NT2/D1 (cell line): ENCODE data around the gene CHST1.

Experiments used
- DNase-seq: peaks from one replicate; pipeline ENCODE4 v3.0.0-alpha.2; 2011; ENCODE audit warnings: low read depth, low spot score
- H3K27me3 ChIP-seq: 2 replicates; pipeline ENCODE4 v1.6.0; 2011; ENCODE audit warnings: mild to moderate bottlenecking; ENCODE audit not compliant: insufficient read length, insufficient read depth
- H3K36me3 ChIP-seq: 2 replicates; pipeline ENCODE4 v1.6.1; 2011; ENCODE audit warnings: mild to moderate bottlenecking, low read length, mixed read lengths; ENCODE audit not compliant: insufficient read depth, insufficient read length
- H3K4me1 ChIP-seq: 2 replicates; pipeline ENCODE4 v1.5.1; 2011; ENCODE audit not compliant: insufficient read depth, insufficient read length
- H3K4me3 ChIP-seq: 2 replicates; pipeline ENCODE4 v1.5.1; 2011; ENCODE audit warnings: low read depth; ENCODE audit not compliant: insufficient read length
- H3K9ac ChIP-seq: 2 replicates; pipeline ENCODE4 v1.6.0; 2011; ENCODE audit warnings: low read depth; ENCODE audit not compliant: insufficient read length
- H3K9me3 ChIP-seq: 2 replicates; pipeline ENCODE4 v1.5.1; 2011; ENCODE audit warnings: mild to moderate bottlenecking, low read length; ENCODE audit not compliant: insufficient read depth
- SUZ12 ChIP-seq: IDR thresholded peaks from 2 replicates; pipeline ENCODE4 v1.6.1; 2011; ENCODE audit not compliant: insufficient read length, insufficient read depth; ENCODE audit errors: extremely low read depth
- YY1 ChIP-seq: IDR thresholded peaks from 2 replicates; pipeline ENCODE4 v1.6.1; 2011; ENCODE audit not compliant: insufficient read length, insufficient read depth
- ZNF274 ChIP-seq: IDR thresholded peaks from 2 replicates; pipeline ENCODE4 v1.6.1; 2011; ENCODE audit warnings: mild to moderate bottlenecking, low read depth, low read length

Gene CHST1

DNA sequence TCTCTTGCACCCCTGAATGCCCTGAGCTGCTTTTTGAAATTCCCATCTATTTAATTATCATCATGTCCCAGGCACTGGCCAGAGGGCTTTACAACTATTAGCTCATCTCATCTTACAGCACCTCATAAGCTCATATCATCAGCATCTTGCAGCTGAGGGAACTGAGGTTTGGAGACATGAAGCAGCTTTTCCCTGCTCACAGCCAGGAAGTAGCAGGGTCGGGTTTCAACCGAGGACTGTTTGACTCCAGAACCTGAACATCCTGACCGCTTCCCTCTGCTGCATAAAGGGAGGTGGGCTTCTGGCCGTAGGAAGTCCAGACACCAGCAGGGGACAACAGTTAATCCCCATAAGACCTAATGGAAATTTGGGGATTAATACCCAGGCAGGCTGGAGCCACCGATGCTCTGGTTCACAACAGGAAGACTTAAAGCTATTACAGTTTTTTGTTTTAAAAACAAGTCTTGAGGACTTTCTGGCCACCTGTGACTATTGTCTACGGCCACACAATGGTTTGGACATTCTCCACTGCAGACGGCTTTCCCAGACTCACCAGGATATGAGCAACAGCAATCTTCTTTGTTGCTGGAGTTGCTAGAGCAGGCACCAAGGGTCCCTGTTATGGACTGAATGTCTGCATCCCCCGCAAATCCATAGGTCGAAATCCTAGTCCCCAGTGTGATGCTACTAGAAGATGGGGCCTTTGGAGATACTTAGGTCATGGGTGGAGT is 47.4 kb downstream of the CHST1 start:
- H3K9me3 ChIP-seq: peaks cover 30% of the 10 kb centered on the region
- TF ChIP-seq SUZ12 (no peak), YY1 (no peak), ZNF274 (no peak)
- peak; percentile 36 for DNase-seq

DNA sequence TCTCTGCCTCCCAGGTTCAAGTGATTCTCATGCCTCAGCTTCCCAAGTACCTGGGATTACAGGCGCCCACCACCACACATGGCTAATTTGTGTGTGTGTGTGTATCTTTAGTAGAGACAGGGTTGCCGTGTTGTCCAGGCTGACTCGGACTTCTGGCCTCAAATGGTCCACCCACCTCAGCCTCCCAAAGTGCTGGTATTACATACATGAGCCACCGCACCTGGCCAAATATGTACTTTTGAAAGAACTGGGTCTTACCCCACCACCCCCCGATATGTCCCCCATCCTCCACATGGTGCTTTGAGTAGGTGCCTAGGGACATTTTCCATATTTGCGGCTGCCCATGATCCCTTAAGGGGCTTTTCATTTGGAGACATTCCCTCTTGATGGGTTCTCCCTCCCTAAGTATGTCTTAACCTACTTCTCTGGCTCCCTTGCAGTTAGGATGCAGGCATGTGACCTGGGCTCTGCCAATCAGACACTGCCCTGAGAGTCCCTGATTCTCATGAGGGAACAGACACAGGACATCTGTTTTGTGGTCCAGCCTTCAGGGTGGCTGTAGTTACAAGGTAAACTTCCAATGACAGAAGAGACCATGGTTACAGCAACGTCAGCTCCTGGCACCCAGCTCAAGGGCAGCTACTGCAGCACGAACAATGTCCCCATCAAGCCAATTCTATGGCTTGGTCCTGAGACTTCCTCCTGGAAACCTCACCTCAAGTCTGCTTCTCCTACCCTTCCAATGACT is 48.4 kb downstream of the CHST1 start:
- H3K27me3 ChIP-seq: no peaks in the 10 kb centered on the region
- no peak for DNase-seq
- no peak for TF ChIP-seq SUZ12
- TF ChIP-seq YY1: no peak
- no peak for TF ChIP-seq ZNF274
- H3K9ac ChIP-seq: no peak overlapping the region
- H3K4me1 ChIP-seq: no peaks in the 10 kb centered on the region
- H3K36me3 ChIP-seq: no peaks in the 10 kb centered on the region
- H3K4me3 ChIP-seq: no peak overlapping the region
- H3K9me3 ChIP-seq: peaks cover 23% of the 10 kb centered on the region

More for the DNA sequence above, 47.4 kb downstream of the CHST1 start:
- H3K27me3 ChIP-seq: no peaks in the 10 kb centered on the region
- no peak overlapping the region for H3K4me3 ChIP-seq
- no peaks in the 10 kb centered on the region for H3K4me1 ChIP-seq
- H3K9ac ChIP-seq: no peak overlapping the region
- no peaks in the 10 kb centered on the region for H3K36me3 ChIP-seq

DNA sequence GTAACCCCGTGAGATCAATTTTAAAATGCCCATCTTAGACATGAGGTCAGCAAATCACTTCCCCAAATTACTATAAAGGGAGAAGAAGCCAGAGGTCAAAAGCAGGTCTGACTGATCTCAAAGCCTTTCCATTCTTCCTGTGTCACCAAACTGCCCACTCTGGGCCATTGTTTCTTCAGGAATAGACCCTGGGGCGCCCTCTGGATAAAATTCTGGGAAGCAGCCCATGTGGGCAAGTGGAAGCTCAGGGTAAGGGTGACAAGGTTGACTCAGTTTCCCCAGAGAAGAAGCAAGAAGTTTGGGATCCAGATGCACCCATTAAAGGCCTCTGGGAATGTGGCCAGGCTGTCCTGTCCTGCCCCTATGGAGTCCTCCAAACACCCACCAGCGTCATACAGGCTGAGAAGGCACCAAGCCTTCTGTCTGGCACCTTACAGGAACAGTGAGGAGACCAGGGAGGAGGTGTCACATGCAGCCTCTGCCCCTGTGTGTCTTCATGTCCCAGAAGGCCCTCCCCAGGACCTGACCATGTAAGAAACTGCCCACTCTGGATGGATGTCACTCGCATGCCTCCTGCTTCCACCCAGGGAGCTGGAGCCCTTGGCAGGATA is 50.1 kb downstream of the CHST1 start:
- Histone ChIP-seq H3K27me3 (no peaks in the 10 kb centered on the region), H3K4me3 (no peak overlapping the region), H3K4me1 (no peaks in the 10 kb centered on the region), H3K36me3 (no peaks in the 10 kb centered on the region), H3K9ac (no peak overlapping the region), H3K9me3 (peaks cover 6% of the 10 kb centered on the region)
- DNase-seq: no peak
- no peak for TF ChIP-seq SUZ12
- TF ChIP-seq ZNF274: no peak
- TF ChIP-seq YY1: no peak

DNA sequence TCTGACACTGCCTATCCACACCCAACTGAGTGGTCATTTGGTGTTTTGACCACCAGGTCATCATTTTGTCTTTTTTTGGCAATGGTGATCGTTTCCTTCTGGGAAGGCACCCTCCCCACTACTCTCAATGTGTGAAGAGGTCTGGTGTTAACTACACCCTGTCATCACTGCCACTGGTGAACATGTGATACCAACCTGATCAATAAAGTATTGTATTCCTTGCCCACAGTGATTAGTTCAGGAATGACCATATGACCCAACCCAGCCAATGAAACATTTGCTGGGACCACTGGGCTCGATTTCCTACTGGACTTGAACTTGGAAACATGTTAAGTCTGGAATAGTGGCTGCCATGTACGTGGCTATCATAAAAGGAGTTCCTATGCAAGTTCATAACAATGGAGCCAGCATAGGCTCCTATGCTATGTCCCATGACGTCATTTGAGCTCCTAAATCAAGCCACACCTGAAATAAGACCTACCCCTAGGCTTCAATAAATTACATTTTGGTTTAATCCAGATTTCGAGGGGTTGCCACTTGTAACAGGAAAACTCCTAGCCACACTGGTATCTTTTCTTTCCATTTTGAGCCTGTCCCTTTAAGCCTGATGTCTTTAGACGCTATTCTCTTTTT is 51.1 kb downstream of the CHST1 start:
- Histone ChIP-seq H3K36me3 (no peaks in the 10 kb centered on the region), H3K27me3 (no peaks in the 10 kb centered on the region), H3K4me1 (no peaks in the 10 kb centered on the region), H3K4me3 (no peak overlapping the region), H3K9ac (no peak overlapping the region), H3K9me3 (no peaks in the 10 kb centered on the region; the same call in 1 of the 2 replicates)
- DNase-seq: no peak
- TF ChIP-seq ZNF274 (no peak), YY1 (no peak), SUZ12 (no peak)

DNA sequence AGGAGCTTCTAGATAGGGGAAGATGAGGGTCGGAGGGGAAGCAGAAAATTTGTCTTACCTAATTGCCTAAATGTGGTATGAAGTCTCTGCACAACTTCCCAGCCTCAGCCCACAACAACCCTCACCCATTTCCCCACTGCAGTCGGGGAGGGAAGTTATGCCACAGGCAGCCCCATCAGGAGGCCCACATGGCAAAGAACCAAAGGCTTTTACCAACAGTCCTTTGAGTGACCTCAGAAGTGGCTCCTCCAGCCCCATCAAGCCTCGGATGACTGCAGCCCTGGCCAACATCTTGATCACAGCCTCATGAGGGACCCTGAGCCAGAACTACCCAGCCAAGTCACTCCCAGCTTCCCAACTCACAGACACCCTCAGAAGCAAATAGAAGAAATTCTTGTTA is 54.8 kb downstream of the CHST1 start:
- Histone ChIP-seq H3K9ac (no peak overlapping the region), H3K4me3 (no peak overlapping the region), H3K36me3 (no peaks in the 10 kb centered on the region), H3K4me1 (peaks cover 4% of the 10 kb centered on the region), H3K9me3 (no peaks in the 10 kb centered on the region; the same call in 1 of the 2 replicates), H3K27me3 (peaks cover 2% of the 10 kb centered on the region)
- DNase-seq: no peak
- no peak for TF ChIP-seq YY1
- no peak for TF ChIP-seq ZNF274
- TF ChIP-seq SUZ12: no peak

DNA sequence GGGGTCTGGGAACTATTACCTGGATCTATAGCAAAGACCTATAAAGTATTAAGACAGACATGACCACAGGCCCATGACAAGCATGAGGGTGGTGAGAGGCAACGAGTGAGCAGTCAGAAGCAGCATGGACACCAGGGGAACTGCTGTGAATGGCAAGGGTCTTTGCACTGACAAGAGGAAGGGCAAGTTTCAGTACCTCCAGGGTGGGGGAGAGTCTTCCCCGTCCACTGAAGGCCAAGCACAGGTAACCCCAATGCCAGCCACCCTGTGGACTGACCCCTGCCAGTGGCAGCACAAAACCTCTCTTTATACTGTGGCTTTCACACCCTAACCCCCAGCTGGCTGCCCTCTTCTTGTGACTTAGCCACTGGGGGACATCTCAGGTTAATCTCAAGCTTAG is 55.5 kb downstream of the CHST1 start:
- H3K4me1 ChIP-seq: peaks cover 4% of the 10 kb centered on the region
- no peak for DNase-seq
- no peaks in the 10 kb centered on the region for H3K36me3 ChIP-seq
- no peak overlapping the region for H3K4me3 ChIP-seq
- no peak for TF ChIP-seq SUZ12
- TF ChIP-seq ZNF274: no peak
- no peaks in the 10 kb centered on the region; the same call in 1 of the 2 replicates for H3K9me3 ChIP-seq
- H3K9ac ChIP-seq: no peak overlapping the region
- peaks cover 2% of the 10 kb centered on the region for H3K27me3 ChIP-seq

DNA sequence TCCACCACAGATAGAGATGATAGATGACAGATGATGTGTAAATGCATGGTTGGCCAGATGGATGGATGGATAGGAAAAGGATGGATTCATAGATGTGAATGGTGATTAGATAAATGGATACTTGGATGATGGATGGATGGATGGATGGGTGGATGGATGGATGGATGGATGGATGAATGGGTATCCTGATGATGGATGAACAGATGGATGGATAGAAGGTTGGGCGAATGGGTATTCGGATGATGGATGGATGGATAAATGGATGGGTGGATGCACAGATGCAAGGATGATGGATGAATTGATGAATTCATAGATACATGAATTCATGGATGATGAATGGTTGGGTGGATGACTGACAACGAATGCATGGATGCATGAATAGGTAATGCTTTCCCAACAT is 56.1 kb downstream of the CHST1 start:
- Histone ChIP-seq H3K9me3 (no peaks in the 10 kb centered on the region; the same call in 1 of the 2 replicates), H3K4me1 (peaks cover 7% of the 10 kb centered on the region), H3K27me3 (peaks cover 2% of the 10 kb centered on the region), H3K4me3 (no peak overlapping the region), H3K36me3 (no peaks in the 10 kb centered on the region), H3K9ac (no peak overlapping the region)
- TF ChIP-seq YY1 (no peak), ZNF274 (no peak), SUZ12 (no peak)
- no peak for DNase-seq
